Kidney (tissue), 14 donors: ENCODE data around the gene COL9A2. TPM values are rescaled to one million over a fixed set of nuclear protein-coding genes. Genes with fewer than 3 reads are reported as not detected.

Source experiments
- DNase-seq, 5 donors: peaks; one replicate each; pipeline ENCODE4 v3.0.0-alpha.2; 2013 to 2020
- FAIRE-seq: peaks from 2 replicates; lab custom pipeline; 2012; peaks lifted over from hg19 to GRCh38; lab: Jason Lieb, UNC
- H3K27ac ChIP-seq, 2 donors: one replicate each; pipeline ENCODE4 v1.7.0; 2013; ENCODE audit warnings: low read depth in 2 of 2, low read length in 2 of 2, inconsistent platforms in 1 of 2
- H3K27me3 ChIP-seq: one replicate; pipeline ENCODE4 v1.7.1; 2013; ENCODE audit warnings: low read length, inconsistent platforms; ENCODE audit not compliant: control insufficient read depth, insufficient read depth
- H3K36me3 ChIP-seq, 3 donors: one replicate each; pipeline versions ENCODE4 v1.7.0 to v1.7.1; 2013; ENCODE audit warnings: low read length in 3 of 3, control low read depth in 1 of 3, inconsistent platforms in 1 of 3; ENCODE audit not compliant: insufficient read depth in 3 of 3, control insufficient read depth in 2 of 3
- H3K4me1 ChIP-seq, 3 donors: one replicate each; pipeline versions ENCODE4 v1.7.0 to v1.7.1; 2013; ENCODE audit warnings: low read length in 3 of 3, inconsistent platforms in 1 of 3, low read depth in 1 of 3; ENCODE audit not compliant: control insufficient read depth in 2 of 3, insufficient read depth in 2 of 3
- H3K4me3 ChIP-seq, 3 donors: one replicate each; pipeline versions ENCODE4 v1.7.0 to v1.8.1; 2013; ENCODE audit warnings: low read length in 3 of 3, control low read depth in 1 of 3, inconsistent platforms in 1 of 3
- H3K9ac ChIP-seq, 3 donors: one replicate each; pipeline versions ENCODE4 v1.7.0 to v1.7.1; 2013; ENCODE audit warnings: low read length in 3 of 3, control low read depth in 1 of 3, inconsistent platforms in 1 of 3
- H3K9me3 ChIP-seq, 3 donors: one replicate each; pipeline versions ENCODE4 v1.7.0 to v1.7.1; 2013; ENCODE audit warnings: low read length in 3 of 3, control low read depth in 1 of 3, inconsistent platforms in 1 of 3; ENCODE audit not compliant: control insufficient read depth in 2 of 3, insufficient read depth in 1 of 3
- intact Hi-C: fragments of 100-400 bp; cut with DNase I; formaldehyde crosslinking; loops from one replicate; pipeline ENCODE4 v1.11.1; 2022
- polyA plus RNA-seq: library from polyadenylated mRNA; stranded (reverse); fragments of 350-450 nt; fragmentation: Illumina TruSeq; extraction: RNeasy Lipid Tissue Mini Kit (QIAGEN cat#74804); gene quantifications from one replicate; pipeline ENCODE4 v1.2.3, GENCODE V29; 2014; ENCODE audit warnings: low read depth, low replicate concordance; ENCODE audit not compliant: insufficient read depth
- total RNA-seq: library from RNA; stranded (reverse); fragmentation: NEBNext Ultra II Directional; extraction: Animal tissue kit (Norgen Biotek cat#: 25700); gene quantifications from one replicate; pipeline ENCODE4 v1.2.1, GENCODE V29; 2021
- TF ChIP-seq, protein P1 (sequence below): IDR thresholded peaks from 3 replicates; pipeline ENCODE4 v1.5.1; 2012; ENCODE audit warnings: mild to moderate bottlenecking, moderate library complexity, borderline replicate concordance; ENCODE audit not compliant: insufficient read depth; ENCODE audit errors: extremely low read depth
- donor health status: control.
- donor health status: control.
- donor health status: control.
- donor health status: control.
- donor health status: control.
- donor health status: DM: yes; HTN: yes; CAD: no.
- donor health status: Normal renal cell carcinoma (clear cell type).

Gene COL9A2
- total and polyA plus RNA-seq, 2 donors from 2014 or later = 13.8 to 16.6 TPM

- intact Hi-C loops = no loop called here
Observed at GRCh38 chr1:40301541-40302299, 15.4 kb downstream of the COL9A2 start.

DNA sequence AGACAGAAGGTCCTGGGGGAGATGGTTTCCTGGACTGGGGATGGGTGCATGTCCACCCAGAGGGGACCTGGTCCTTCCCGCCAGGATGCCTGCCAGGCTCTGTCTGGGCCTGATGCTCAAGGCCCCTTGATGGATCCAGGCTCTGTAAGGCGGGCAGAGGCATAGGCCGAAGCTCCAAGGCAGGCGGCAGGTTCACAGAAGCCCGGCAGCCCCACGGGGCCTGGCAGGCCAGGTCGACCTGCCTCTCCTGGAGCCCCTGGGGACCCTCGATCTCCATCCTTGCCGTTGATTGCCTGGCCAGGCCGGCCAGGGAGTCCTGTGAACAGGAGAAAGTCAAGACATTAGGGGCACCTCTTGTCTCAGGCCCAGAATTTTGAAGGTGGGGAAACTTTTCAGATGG, 16.0 kb downstream of the COL9A2 start:
- intact Hi-C loops = no loop called here
- FAIRE-seq (no peak), DNase-seq (no peak)
- TF ChIP-seq, protein P1, sequence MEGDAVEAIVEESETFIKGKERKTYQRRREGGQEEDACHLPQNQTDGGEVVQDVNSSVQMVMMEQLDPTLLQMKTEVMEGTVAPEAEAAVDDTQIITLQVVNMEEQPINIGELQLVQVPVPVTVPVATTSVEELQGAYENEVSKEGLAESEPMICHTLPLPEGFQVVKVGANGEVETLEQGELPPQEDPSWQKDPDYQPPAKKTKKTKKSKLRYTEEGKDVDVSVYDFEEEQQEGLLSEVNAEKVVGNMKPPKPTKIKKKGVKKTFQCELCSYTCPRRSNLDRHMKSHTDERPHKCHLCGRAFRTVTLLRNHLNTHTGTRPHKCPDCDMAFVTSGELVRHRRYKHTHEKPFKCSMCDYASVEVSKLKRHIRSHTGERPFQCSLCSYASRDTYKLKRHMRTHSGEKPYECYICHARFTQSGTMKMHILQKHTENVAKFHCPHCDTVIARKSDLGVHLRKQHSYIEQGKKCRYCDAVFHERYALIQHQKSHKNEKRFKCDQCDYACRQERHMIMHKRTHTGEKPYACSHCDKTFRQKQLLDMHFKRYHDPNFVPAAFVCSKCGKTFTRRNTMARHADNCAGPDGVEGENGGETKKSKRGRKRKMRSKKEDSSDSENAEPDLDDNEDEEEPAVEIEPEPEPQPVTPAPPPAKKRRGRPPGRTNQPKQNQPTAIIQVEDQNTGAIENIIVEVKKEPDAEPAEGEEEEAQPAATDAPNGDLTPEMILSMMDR = no peak
- Histone ChIP-seq H3K4me3 (no peak overlapping the region), H3K4me1 (no peaks in the 10 kb centered on the region), H3K27me3 (no peaks in the 10 kb centered on the region), H3K36me3 (no peaks in the 10 kb centered on the region), H3K9ac (no peak overlapping the region), H3K27ac (no peak overlapping the region), H3K9me3 (no peaks in the 10 kb centered on the region)

More at GRCh38 chr1:40301541-40302299, 15.4 kb downstream of the COL9A2 start:
- no peak overlapping the region for H3K4me3 ChIP-seq
- H3K27me3 ChIP-seq = no peaks in the 10 kb centered on the region
- no peak overlapping the region for H3K9ac ChIP-seq
- TF ChIP-seq, protein P1 = no peak
- no peak for FAIRE-seq
- no peak overlapping the region for H3K27ac ChIP-seq
- no peaks in the 10 kb centered on the region for H3K36me3 ChIP-seq
- no peak for DNase-seq
- no peaks in the 10 kb centered on the region for H3K4me1 ChIP-seq
- H3K9me3 ChIP-seq = no peaks in the 10 kb centered on the region

DNA sequence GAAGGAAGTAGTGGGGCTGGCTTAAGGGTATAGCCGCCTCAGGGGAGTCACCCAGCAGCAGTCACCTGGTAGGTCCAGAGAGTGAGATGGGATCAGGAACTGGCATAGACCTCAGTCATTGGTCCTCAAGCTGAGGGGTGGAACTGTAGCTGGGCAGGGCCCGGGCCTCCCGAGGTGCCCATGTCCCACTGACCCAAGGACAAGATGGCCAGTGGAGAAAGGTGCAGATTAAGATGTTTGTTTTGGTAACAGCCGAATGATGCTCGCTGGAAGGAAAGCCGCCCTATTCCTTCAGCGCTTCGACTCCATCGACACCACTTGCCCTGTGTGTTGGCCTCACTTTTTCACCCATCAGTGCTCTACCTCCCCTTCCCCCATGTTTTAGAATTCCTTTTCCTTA, 16.4 kb downstream of the COL9A2 start:
- H3K27ac ChIP-seq = no peak overlapping the region
- no peak overlapping the region for H3K9ac ChIP-seq
- no peaks in the 10 kb centered on the region for H3K9me3 ChIP-seq
- DNase-seq (no peak), FAIRE-seq (no peak)
- H3K27me3 ChIP-seq = no peaks in the 10 kb centered on the region
- no peaks in the 10 kb centered on the region for H3K36me3 ChIP-seq
- no peak overlapping the region for H3K4me3 ChIP-seq
- no peaks in the 10 kb centered on the region for H3K4me1 ChIP-seq
- TF ChIP-seq, protein P1 = no peak
- intact Hi-C loops = no loop called here
